ENCODE data around the gene FBXW8.
A peak's percentile ranks its signal among the peaks of the same experiment; 100 is the strongest.

Gene FBXW8

GRCh38 chr12:117005417-117006046 is 94.8 kb downstream of the FBXW8 start:
- Histone ChIP-seq H3K27ac (ENCODE audit: extremely low read depth, low read depth, low read length) (no peak overlapping the region), H3K4me3 (ENCODE audit: low read depth, low read length) (no peak overlapping the region), H3K4me1 (ENCODE audit: control insufficient read depth, insufficient read depth, low read length) (no peaks in the 10 kb centered on the region), H3K9me3 (ENCODE audit: control insufficient read depth, insufficient read depth, low read depth, low read length) (no peaks in the 10 kb centered on the region), H3K36me3 (ENCODE audit: control insufficient read depth in 2 of 2, insufficient read depth in 1 of 2, low read length in 2 of 2) (peaks cover 0 to 32% of the 10 kb centered on the region in 2 experiments; a peak in 1 of 3 replicates)
- ChIA-PET CTCF (interaction anchor here (1.2 kb wide), 1 partner anchor 89 kb away, joined by 6 read pairs; no protein-coding TSS in a partner anchor), POLR2A (no interaction called here)
- no peak for TF ChIP-seq ZNF510 (tag by site-specific recombination; IDR thresholded peaks at IDR 0.05; ENCODE audit: insufficient replicate concordance)
- TF ChIP-seq ZNF548 (tag by site-specific recombination; IDR thresholded peaks at IDR 0.05): no peak
- TF ChIP-seq, protein P1, sequence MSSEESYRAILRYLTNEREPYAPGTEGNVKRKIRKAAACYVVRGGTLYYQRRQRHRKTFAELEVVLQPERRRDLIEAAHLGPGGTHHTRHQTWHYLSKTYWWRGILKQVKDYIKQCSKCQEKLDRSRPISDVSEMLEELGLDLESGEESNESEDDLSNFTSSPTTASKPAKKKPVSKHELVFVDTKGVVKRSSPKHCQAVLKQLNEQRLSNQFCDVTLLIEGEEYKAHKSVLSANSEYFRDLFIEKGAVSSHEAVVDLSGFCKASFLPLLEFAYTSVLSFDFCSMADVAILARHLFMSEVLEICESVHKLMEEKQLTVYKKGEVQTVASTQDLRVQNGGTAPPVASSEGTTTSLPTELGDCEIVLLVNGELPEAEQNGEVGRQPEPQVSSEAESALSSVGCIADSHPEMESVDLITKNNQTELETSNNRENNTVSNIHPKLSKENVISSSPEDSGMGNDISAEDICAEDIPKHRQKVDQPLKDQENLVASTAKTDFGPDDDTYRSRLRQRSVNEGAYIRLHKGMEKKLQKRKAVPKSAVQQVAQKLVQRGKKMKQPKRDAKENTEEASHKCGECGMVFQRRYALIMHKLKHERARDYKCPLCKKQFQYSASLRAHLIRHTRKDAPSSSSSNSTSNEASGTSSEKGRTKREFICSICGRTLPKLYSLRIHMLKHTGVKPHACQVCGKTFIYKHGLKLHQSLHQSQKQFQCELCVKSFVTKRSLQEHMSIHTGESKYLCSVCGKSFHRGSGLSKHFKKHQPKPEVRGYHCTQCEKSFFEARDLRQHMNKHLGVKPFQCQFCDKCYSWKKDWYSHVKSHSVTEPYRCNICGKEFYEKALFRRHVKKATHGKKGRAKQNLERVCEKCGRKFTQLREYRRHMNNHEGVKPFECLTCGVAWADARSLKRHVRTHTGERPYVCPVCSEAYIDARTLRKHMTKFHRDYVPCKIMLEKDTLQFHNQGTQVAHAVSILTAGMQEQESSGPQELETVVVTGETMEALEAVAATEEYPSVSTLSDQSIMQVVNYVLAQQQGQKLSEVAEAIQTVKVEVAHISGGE (tag by site-specific recombination; conservative IDR thresholded peaks at IDR 0.05; ENCODE audit: low read depth): no peak
- no peak for TF ChIP-seq ZBTB8A (tag by site-specific recombination; IDR thresholded peaks at IDR 0.05)
- TF ChIP-seq ZNF626 (tag by site-specific recombination; IDR thresholded peaks at IDR 0.05): no peak
- TF ChIP-seq ZNF223 (tag by site-specific recombination; IDR thresholded peaks at IDR 0.05): no peak
- no peak for TF ChIP-seq ZNF596 (tag by site-specific recombination; IDR thresholded peaks at IDR 0.05)
- TF ChIP-seq ZBTB17 (tag by site-specific recombination; IDR thresholded peaks at IDR 0.05): no peak
- TF ChIP-seq ZNF776 (tag by site-specific recombination; IDR thresholded peaks at IDR 0.05; ENCODE audit: borderline replicate concordance): no peak
- TF ChIP-seq ZNF16 (tag by site-specific recombination; IDR thresholded peaks at IDR 0.05; ENCODE audit: low read depth): no peak
- TF ChIP-seq ZBTB1 (tag by site-specific recombination; IDR thresholded peaks at IDR 0.05): no peak
- no peak for TF ChIP-seq RBAK (tag by site-specific recombination; IDR thresholded peaks at IDR 0.05)
- TF ChIP-seq ZNF335 (tag by site-specific recombination; conservative IDR thresholded peaks at IDR 0.05): no peak
- TF ChIP-seq ZNF654 (tag by site-specific recombination; IDR thresholded peaks at IDR 0.05; ENCODE audit: low read depth): no peak
- TF ChIP-seq ZNF404 (tag by site-specific recombination; IDR thresholded peaks at IDR 0.05): no peak
- no peak for TF ChIP-seq ZNF792 (tag by site-specific recombination; IDR thresholded peaks at IDR 0.05)

DNA sequence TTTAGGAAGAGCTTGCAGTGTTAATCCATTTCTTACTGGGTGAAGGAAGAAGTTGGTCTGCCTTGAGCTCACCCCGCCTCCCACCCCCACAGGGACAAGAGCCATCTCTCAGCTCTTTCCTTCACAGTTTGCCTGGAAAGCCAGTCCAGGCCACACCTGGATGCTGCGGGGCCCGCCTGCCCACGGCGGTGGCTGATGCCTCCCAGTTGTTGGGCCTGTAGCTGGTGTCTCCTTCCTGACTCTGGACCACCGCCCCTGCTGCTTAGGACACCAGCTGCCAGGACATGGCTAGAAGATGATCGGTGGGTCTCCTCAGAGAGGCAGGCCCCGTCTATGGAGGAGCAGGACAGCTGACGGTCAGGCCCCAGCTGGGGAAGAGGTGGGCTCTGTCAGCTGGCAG is 95.6 kb downstream of the FBXW8 start:
- POLR2A ChIA-PET: no interaction called here
- Histone ChIP-seq H3K4me3 (ENCODE audit: low read depth, low read length) (no peak overlapping the region), H3K36me3 (ENCODE audit: control insufficient read depth in 2 of 2, insufficient read depth in 1 of 2, low read length in 2 of 2) (peaks cover 0 to 32% of the 10 kb centered on the region in 2 experiments; a peak in 1 of 3 replicates), H3K4me1 (ENCODE audit: control insufficient read depth, insufficient read depth, low read length) (no peaks in the 10 kb centered on the region), H3K27ac (ENCODE audit: extremely low read depth, low read depth, low read length) (no peak overlapping the region), H3K9me3 (ENCODE audit: control insufficient read depth, insufficient read depth, low read depth, low read length) (no peaks in the 10 kb centered on the region)
- CTCF ChIA-PET: interaction anchor here (0.6 to 1.2 kb wide), 2 partner anchors 89 to 125 kb away, joined by 4 to 6 read pairs; no protein-coding TSS in a partner anchor
- TF ChIP-seq SCRT1 (tag by site-specific recombination; IDR thresholded peaks at IDR 0.05; ENCODE audit: borderline replicate concordance): no peak

DNA sequence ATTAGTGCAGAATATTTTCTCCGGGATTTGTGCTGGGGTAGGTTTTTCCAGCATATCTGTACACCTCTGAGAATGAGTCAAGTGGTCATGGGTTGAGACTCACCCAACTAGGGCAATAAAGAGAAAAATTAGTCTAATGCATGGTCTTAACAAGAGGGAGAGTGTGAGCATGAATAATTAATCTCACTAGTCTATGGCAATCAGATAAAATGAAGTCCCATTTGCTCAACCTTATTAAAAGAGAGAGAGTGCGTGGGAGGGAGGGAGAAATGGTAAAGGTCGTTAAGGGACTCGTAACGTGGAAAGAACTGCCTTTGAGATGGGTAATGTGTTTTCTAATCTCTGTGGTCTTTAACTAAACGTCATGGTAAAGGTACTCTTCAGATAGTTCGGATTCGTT is 96.8 kb downstream of the FBXW8 start:
- POLR2A ChIA-PET: no interaction called here
- Histone ChIP-seq H3K27ac (ENCODE audit: extremely low read depth, low read depth, low read length) (no peak overlapping the region), H3K9me3 (ENCODE audit: control insufficient read depth, insufficient read depth, low read depth, low read length) (no peaks in the 10 kb centered on the region), H3K4me3 (ENCODE audit: low read depth, low read length) (no peak overlapping the region), H3K4me1 (ENCODE audit: control insufficient read depth, insufficient read depth, low read length) (no peaks in the 10 kb centered on the region), H3K36me3 (ENCODE audit: control insufficient read depth in 2 of 2, insufficient read depth in 1 of 2, low read length in 2 of 2) (peaks cover 0 to 32% of the 10 kb centered on the region in 2 experiments; a peak in 1 of 3 replicates)
- CTCF ChIA-PET: no interaction called here
- TF ChIP-seq CTCF (tag by site-specific recombination; IDR thresholded peaks at IDR 0.05) (no peak), GFI1B (tag by site-specific recombination; IDR thresholded peaks at IDR 0.05) (no peak), EGR2 (tag by site-specific recombination; IDR thresholded peaks at IDR 0.05; ENCODE audit: low read depth) (peak; percentile 32; the same call in 1 of the 2 replicates), WT1 (tag by site-specific recombination; IDR thresholded peaks at IDR 0.05) (0 out of 2 replicates have a peak, but pooled peaks have one; percentile 26), ZNF280C (tag by site-specific recombination; IDR thresholded peaks at IDR 0.05) (no peak), ZSCAN18 (tag by site-specific recombination; IDR thresholded peaks at IDR 0.05) (no peak)
